H1 (cell line): ENCODE measurements around the gene CFAP97. TPM values are rescaled to one million over a fixed set of nuclear protein-coding genes. Genes with fewer than 3 reads are reported as not detected.

Experiments used
- BCL11A ChIP-seq, 2 experiments: IDR thresholded peaks; one replicate each; pipeline ENCODE4 v1.6.1; 2011; ENCODE audit warnings: low read depth in 2 of 2, low read length in 2 of 2, mild to moderate bottlenecking in 2 of 2
- BRCA1 ChIP-seq: IDR thresholded peaks from 2 replicates; pipeline ENCODE4 v1.6.1; 2012; ENCODE audit warnings: low read depth, low read length, improper control_type of control experiment
- CBX8 ChIP-seq: fragments of 300-800, 300-1000 bp; sonication (generic); IDR thresholded peaks from 2 replicates; pipeline ENCODE4 v1.7.1; 2016; ENCODE audit warnings: low read depth, low read length, borderline replicate concordance
- RBBP5 ChIP-seq: IDR thresholded peaks from 2 replicates; pipeline ENCODE4 v1.7.1; 2012; ENCODE audit warnings: low read depth, mild to moderate bottlenecking, inconsistent platforms, low read length, moderate library complexity, borderline replicate concordance
- SP2 ChIP-seq: IDR thresholded peaks from 2 replicates; pipeline ENCODE4 v1.6.1; 2012; ENCODE audit warnings: mild to moderate bottlenecking, low read length, inconsistent platforms
- SP4 ChIP-seq: IDR thresholded peaks from 2 replicates; pipeline ENCODE4 v1.6.1; 2012; ENCODE audit warnings: low read length, inconsistent platforms
- TEAD4 ChIP-seq: IDR thresholded peaks from 2 replicates; pipeline ENCODE4 v1.6.1; 2012; ENCODE audit warnings: low read depth, low read length, inconsistent platforms, mixed read lengths
- polyA plus RNA-seq, 7 experiments: library from polyadenylated mRNA; depleted of rRNA in 3 of 7; stranded (reverse) in 5 of 7; unstranded in 2 of 7; fragments of >200 nt in 5 of 7; fragments of 200-250 nt in 2 of 7; gene quantifications; 1 replicate in 5 of 7; 2 replicates in 1 of 7; 4 replicates in 1 of 7; pipeline versions ENCODE4 v1.2.1 to v1.2.3, GENCODE V29; 2011 to 2013; ENCODE audit warnings: missing spikeins in 2 of 7, mixed read lengths in 2 of 7
- total RNA-seq: library from RNA; stranded (reverse); fragmentation: NEBNext Ultra II Directional; extraction: Animal tissue kit (Norgen Biotek cat#: 25700); gene quantifications from 2 replicates; pipeline ENCODE4 v1.2.1, GENCODE V29; 2021
- TF ChIP-seq, protein P1 (sequence below): fragments of 300-600 bp; sonication (generic); IDR thresholded peaks from 2 replicates; pipeline ENCODE4 v1.7.1; 2012; ENCODE audit warnings: low read length, moderate library complexity, mild to moderate bottlenecking, inconsistent platforms; ENCODE audit not compliant: insufficient replicate concordance
- TF ChIP-seq, protein P2 (sequence below): IDR thresholded peaks from 2 replicates; pipeline ENCODE4 v1.6.1; 2011; ENCODE audit warnings: low read depth, mild to moderate bottlenecking, low read length; ENCODE audit not compliant: insufficient read depth
- TF ChIP-seq, protein P3 (sequence below): IDR thresholded peaks from 2 replicates; pipeline ENCODE4 v1.6.1; 2012; ENCODE audit warnings: inconsistent platforms

The CFAP97 gene
- total and polyA plus RNA-seq, 2 of the 8 experiments (the other 6 are each of a cell fraction or from before 2014, with no cell fraction given) = 9.2 to 40.4 TPM

DNA sequence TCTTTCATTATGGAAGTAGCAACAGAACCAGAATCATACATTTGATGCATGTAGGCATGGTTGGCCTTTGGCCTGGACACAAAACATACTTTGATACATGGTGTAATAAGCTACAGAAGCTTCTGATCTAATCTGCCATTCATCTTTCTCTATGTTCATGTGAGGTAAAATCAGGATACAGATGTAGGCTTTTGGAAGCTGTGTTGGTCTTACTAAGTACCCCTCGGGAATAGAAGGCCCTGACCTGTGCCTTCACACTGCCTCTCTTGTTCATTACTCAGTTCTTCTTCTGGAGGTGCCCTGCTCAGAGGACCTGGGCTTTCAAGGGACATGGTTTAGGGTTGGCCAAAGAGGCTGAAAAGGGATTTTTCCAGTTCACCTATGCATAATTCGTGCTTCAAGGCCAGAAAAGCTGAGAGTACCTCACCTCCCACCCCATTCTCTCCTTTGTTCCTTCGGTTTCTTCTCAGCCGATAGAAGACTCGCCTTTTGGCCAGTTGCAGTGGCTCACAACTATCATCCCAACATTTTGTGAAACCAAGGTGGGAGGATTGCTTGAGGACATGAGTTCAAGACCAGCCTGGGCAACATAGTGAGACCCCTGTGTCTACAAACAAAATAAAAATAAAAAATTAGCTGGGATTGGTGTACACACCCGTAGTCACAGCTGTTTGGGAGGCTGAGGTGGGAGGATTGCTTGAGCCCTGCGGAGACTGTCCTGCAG lies 31.5 kb upstream of the CFAP97 start (continued):
- TF ChIP-seq, protein P1, sequence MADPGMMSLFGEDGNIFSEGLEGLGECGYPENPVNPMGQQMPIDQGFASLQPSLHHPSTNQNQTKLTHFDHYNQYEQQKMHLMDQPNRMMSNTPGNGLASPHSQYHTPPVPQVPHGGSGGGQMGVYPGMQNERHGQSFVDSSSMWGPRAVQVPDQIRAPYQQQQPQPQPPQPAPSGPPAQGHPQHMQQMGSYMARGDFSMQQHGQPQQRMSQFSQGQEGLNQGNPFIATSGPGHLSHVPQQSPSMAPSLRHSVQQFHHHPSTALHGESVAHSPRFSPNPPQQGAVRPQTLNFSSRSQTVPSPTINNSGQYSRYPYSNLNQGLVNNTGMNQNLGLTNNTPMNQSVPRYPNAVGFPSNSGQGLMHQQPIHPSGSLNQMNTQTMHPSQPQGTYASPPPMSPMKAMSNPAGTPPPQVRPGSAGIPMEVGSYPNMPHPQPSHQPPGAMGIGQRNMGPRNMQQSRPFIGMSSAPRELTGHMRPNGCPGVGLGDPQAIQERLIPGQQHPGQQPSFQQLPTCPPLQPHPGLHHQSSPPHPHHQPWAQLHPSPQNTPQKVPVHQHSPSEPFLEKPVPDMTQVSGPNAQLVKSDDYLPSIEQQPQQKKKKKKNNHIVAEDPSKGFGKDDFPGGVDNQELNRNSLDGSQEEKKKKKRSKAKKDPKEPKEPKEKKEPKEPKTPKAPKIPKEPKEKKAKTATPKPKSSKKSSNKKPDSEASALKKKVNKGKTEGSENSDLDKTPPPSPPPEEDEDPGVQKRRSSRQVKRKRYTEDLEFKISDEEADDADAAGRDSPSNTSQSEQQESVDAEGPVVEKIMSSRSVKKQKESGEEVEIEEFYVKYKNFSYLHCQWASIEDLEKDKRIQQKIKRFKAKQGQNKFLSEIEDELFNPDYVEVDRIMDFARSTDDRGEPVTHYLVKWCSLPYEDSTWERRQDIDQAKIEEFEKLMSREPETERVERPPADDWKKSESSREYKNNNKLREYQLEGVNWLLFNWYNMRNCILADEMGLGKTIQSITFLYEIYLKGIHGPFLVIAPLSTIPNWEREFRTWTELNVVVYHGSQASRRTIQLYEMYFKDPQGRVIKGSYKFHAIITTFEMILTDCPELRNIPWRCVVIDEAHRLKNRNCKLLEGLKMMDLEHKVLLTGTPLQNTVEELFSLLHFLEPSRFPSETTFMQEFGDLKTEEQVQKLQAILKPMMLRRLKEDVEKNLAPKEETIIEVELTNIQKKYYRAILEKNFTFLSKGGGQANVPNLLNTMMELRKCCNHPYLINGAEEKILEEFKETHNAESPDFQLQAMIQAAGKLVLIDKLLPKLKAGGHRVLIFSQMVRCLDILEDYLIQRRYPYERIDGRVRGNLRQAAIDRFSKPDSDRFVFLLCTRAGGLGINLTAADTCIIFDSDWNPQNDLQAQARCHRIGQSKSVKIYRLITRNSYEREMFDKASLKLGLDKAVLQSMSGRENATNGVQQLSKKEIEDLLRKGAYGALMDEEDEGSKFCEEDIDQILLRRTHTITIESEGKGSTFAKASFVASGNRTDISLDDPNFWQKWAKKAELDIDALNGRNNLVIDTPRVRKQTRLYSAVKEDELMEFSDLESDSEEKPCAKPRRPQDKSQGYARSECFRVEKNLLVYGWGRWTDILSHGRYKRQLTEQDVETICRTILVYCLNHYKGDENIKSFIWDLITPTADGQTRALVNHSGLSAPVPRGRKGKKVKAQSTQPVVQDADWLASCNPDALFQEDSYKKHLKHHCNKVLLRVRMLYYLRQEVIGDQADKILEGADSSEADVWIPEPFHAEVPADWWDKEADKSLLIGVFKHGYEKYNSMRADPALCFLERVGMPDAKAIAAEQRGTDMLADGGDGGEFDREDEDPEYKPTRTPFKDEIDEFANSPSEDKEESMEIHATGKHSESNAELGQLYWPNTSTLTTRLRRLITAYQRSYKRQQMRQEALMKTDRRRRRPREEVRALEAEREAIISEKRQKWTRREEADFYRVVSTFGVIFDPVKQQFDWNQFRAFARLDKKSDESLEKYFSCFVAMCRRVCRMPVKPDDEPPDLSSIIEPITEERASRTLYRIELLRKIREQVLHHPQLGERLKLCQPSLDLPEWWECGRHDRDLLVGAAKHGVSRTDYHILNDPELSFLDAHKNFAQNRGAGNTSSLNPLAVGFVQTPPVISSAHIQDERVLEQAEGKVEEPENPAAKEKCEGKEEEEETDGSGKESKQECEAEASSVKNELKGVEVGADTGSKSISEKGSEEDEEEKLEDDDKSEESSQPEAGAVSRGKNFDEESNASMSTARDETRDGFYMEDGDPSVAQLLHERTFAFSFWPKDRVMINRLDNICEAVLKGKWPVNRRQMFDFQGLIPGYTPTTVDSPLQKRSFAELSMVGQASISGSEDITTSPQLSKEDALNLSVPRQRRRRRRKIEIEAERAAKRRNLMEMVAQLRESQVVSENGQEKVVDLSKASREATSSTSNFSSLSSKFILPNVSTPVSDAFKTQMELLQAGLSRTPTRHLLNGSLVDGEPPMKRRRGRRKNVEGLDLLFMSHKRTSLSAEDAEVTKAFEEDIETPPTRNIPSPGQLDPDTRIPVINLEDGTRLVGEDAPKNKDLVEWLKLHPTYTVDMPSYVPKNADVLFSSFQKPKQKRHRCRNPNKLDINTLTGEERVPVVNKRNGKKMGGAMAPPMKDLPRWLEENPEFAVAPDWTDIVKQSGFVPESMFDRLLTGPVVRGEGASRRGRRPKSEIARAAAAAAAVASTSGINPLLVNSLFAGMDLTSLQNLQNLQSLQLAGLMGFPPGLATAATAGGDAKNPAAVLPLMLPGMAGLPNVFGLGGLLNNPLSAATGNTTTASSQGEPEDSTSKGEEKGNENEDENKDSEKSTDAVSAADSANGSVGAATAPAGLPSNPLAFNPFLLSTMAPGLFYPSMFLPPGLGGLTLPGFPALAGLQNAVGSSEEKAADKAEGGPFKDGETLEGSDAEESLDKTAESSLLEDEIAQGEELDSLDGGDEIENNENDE = no peak
- TF ChIP-seq CBX8 = no peak
- TF ChIP-seq RBBP5 = no peak
- TF ChIP-seq SP2 = no peak
- TF ChIP-seq BCL11A (IDR thresholded peaks at IDR 0.05; ENCODE audit: low read depth in 2 of 2, low read length in 2 of 2) = no peak
- no peak for TF ChIP-seq SP4
- TF ChIP-seq, protein P2, sequence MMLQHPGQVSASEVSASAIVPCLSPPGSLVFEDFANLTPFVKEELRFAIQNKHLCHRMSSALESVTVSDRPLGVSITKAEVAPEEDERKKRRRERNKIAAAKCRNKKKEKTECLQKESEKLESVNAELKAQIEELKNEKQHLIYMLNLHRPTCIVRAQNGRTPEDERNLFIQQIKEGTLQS = no peak
- no peak for TF ChIP-seq BRCA1
- TF ChIP-seq TEAD4 = no peak
- TF ChIP-seq, protein P3, sequence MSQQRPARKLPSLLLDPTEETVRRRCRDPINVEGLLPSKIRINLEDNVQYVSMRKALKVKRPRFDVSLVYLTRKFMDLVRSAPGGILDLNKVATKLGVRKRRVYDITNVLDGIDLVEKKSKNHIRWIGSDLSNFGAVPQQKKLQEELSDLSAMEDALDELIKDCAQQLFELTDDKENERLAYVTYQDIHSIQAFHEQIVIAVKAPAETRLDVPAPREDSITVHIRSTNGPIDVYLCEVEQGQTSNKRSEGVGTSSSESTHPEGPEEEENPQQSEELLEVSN = no peak
